Measurements from ENCODE around the gene B3GALT5. TPM values are rescaled to one million over a fixed set of nuclear protein-coding genes. Genes with fewer than 3 reads are reported as not detected.

The B3GALT5 gene
- polyA plus RNA-seq, 2 of the 4 experiments (the other 2 are of a cell fraction) = 0.39 to 0.52 TPM

DNA sequence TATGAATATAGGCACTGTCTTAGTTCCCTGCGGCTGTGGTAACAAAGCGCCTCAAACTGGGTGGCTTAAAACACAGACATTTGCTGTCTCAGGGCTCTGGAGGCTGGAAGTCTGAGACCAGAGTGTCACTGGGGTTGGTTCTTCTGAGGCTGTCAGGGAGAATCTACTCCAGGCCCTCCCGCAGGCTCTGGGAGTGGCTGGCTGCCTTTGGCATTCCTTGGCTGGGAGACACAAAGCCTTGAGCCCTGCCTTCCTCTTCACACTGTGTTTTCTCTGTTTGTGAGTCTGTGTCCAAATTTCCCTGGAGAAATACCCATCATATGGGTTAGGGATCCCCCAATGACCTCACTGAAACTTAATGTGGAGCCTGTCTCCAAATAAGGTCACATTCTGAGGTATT, 38.5 kb downstream of the B3GALT5 start:
- 100% methylated on average over 3 of the region's 3 CpGs for WGBS (ENCODE audit: missing lambda C conversion rate)
- no peaks in the 10 kb centered on the region for H3K4me1 ChIP-seq
- no peak overlapping the region for H3K4me3 ChIP-seq
- no peak for TF ChIP-seq ZNF302 (CRISPR knock-in tag; IDR thresholded peaks at IDR 0.05)
- no peak for TF ChIP-seq NR3C1 (IDR thresholded peaks at IDR 0.05)
- no peak for TF ChIP-seq SMC3 (IDR thresholded peaks at IDR 0.05)
- no peak for TF ChIP-seq CBX8 (IDR thresholded peaks at IDR 0.05)
- TF ChIP-seq, protein P1, sequence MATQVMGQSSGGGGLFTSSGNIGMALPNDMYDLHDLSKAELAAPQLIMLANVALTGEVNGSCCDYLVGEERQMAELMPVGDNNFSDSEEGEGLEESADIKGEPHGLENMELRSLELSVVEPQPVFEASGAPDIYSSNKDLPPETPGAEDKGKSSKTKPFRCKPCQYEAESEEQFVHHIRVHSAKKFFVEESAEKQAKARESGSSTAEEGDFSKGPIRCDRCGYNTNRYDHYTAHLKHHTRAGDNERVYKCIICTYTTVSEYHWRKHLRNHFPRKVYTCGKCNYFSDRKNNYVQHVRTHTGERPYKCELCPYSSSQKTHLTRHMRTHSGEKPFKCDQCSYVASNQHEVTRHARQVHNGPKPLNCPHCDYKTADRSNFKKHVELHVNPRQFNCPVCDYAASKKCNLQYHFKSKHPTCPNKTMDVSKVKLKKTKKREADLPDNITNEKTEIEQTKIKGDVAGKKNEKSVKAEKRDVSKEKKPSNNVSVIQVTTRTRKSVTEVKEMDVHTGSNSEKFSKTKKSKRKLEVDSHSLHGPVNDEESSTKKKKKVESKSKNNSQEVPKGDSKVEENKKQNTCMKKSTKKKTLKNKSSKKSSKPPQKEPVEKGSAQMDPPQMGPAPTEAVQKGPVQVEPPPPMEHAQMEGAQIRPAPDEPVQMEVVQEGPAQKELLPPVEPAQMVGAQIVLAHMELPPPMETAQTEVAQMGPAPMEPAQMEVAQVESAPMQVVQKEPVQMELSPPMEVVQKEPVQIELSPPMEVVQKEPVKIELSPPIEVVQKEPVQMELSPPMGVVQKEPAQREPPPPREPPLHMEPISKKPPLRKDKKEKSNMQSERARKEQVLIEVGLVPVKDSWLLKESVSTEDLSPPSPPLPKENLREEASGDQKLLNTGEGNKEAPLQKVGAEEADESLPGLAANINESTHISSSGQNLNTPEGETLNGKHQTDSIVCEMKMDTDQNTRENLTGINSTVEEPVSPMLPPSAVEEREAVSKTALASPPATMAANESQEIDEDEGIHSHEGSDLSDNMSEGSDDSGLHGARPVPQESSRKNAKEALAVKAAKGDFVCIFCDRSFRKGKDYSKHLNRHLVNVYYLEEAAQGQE (IDR thresholded peaks at IDR 0.05) = no peak
- TF ChIP-seq, protein P2, sequence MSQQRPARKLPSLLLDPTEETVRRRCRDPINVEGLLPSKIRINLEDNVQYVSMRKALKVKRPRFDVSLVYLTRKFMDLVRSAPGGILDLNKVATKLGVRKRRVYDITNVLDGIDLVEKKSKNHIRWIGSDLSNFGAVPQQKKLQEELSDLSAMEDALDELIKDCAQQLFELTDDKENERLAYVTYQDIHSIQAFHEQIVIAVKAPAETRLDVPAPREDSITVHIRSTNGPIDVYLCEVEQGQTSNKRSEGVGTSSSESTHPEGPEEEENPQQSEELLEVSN (IDR thresholded peaks at IDR 0.05; ENCODE audit: borderline replicate concordance, low read depth) = no peak
- TF ChIP-seq ZFP36 (IDR thresholded peaks at IDR 0.05; ENCODE audit: borderline replicate concordance, partially characterized antibody) = no peak
- no peak for TF ChIP-seq NFE2L2 (conservative IDR thresholded peaks at IDR 0.05; ENCODE audit: low read length)
- TF ChIP-seq MAFK (IDR thresholded peaks at IDR 0.05; ENCODE audit: partially characterized antibody) = no peak
- TF ChIP-seq MYC (IDR thresholded peaks at IDR 0.05; ENCODE audit: borderline replicate concordance, low read length) = no peak
- TF ChIP-seq ZC3H11A (IDR thresholded peaks at IDR 0.05) = no peak
- no peak for TF ChIP-seq TFCP2L1 (CRISPR knock-in tag; IDR thresholded peaks at IDR 0.05)
- no peak for TF ChIP-seq RARB (CRISPR knock-in tag; IDR thresholded peaks at IDR 0.05)
- TF ChIP-seq ESRRA (IDR thresholded peaks at IDR 0.05; ENCODE audit: borderline replicate concordance, low read length) = no peak
- TF ChIP-seq POLR2A (IDR thresholded peaks at IDR 0.05; ENCODE audit: low read length) = no peak
- TF ChIP-seq ZSCAN20 (CRISPR knock-in tag; IDR thresholded peaks at IDR 0.05) = no peak
- no peak for TF ChIP-seq BHLHE40 (IDR thresholded peaks at IDR 0.05; ENCODE audit: low read depth, low read length)
- ChIA-PET CTCF (no interaction called here), POLR2A (no interaction called here)
- no peaks in the 10 kb centered on the region for H3K9me3 ChIP-seq
- H3K4me2 ChIP-seq = no peak overlapping the region
- FAIRE-seq (no peak), DNase-seq (ENCODE audit: low read depth in 1 of 2, low spot score in 1 of 2) (no peak), ATAC-seq (no peak)
- H3K27ac ChIP-seq = no peak overlapping the region

DNA sequence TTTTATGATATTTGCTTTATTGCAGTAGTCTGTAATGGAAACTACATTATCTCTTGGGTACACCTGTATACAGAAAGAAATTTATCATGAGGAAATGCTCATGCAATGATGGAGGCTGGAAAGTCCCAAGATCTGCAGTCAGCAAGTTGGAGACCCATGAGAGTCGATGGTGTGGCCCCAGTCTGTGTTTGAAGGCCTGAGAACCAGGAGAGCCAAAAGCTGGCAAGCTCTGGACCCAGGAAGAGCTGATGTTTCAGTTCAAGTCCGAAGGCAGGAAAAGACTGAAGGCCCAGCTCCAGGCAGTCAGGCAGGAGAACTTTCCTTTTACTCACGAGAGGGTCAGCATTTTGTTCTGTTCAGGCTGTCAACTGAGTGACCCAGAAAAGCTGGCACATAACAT, 42.2 kb downstream of the B3GALT5 start:
- no peaks in the 10 kb centered on the region for H3K9me3 ChIP-seq
- ATAC-seq = no peak
- POLR2A ChIA-PET = no interaction called here

More for the DNA sequence above, 42.2 kb downstream of the B3GALT5 start:
- Histone ChIP-seq H3K4me1 (peaks cover 10% of the 10 kb centered on the region; the same call in 2 of the 3 replicates), H3K27ac (no peak overlapping the region), H3K4me3 (no peak overlapping the region), H3K4me2 (no peak overlapping the region)
- DNase-seq (ENCODE audit: low read depth in 1 of 2, low spot score in 1 of 2) (no peak), FAIRE-seq (no peak)
- CTCF ChIA-PET = interaction anchor here (1.1 kb wide), 1 partner anchor 60 kb away, joined by 3 read pairs; no protein-coding TSS in a partner anchor
- TF ChIP-seq FOSL2 (IDR thresholded peaks at IDR 0.05) (no peak), FOSL2 (CRISPR knock-in tag; IDR thresholded peaks at IDR 0.05) (no peak), MAFK (IDR thresholded peaks at IDR 0.05; ENCODE audit: partially characterized antibody) (no peak), CEBPB (IDR thresholded peaks at IDR 0.05) (no peak), TFCP2L1 (CRISPR knock-in tag; IDR thresholded peaks at IDR 0.05) (no peak), RARB (CRISPR knock-in tag; IDR thresholded peaks at IDR 0.05) (no peak), KDM1A (IDR thresholded peaks at IDR 0.05; ENCODE audit: low read depth) (no peak), PHF8 (IDR thresholded peaks at IDR 0.05; ENCODE audit: borderline replicate concordance, low read depth) (no peak)
- TF ChIP-seq, protein P3, sequence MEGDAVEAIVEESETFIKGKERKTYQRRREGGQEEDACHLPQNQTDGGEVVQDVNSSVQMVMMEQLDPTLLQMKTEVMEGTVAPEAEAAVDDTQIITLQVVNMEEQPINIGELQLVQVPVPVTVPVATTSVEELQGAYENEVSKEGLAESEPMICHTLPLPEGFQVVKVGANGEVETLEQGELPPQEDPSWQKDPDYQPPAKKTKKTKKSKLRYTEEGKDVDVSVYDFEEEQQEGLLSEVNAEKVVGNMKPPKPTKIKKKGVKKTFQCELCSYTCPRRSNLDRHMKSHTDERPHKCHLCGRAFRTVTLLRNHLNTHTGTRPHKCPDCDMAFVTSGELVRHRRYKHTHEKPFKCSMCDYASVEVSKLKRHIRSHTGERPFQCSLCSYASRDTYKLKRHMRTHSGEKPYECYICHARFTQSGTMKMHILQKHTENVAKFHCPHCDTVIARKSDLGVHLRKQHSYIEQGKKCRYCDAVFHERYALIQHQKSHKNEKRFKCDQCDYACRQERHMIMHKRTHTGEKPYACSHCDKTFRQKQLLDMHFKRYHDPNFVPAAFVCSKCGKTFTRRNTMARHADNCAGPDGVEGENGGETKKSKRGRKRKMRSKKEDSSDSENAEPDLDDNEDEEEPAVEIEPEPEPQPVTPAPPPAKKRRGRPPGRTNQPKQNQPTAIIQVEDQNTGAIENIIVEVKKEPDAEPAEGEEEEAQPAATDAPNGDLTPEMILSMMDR (IDR thresholded peaks at IDR 0.05) = no peak
- 21% methylated on average over 1 of the region's 3 CpGs for WGBS (ENCODE audit: missing lambda C conversion rate)
